HFFc6 (cell line): ENCODE results near the gene MLPH. TPM values are rescaled to one million over a fixed set of nuclear protein-coding genes. Genes with fewer than 3 reads are reported as not detected.

Experiments used
- DNase-seq: peaks from one replicate; pipeline ENCODE4 v3.0.0-alpha.2; 2018
- H3K27ac Mint-ChIP-seq: 2 replicates; pipeline ENCODE4 v1.8.0; 2020; ENCODE audit warnings: mild to moderate bottlenecking, mixed read lengths
- H3K27me3 Mint-ChIP-seq: 2 replicates; pipeline ENCODE4 v1.8.0; 2021; ENCODE audit warnings: mild to moderate bottlenecking, moderate library complexity, mixed read lengths; ENCODE audit not compliant: insufficient read depth
- H3K36me3 Mint-ChIP-seq: 2 replicates; pipeline ENCODE4 v1.8.0; 2021; ENCODE audit warnings: low read depth, mixed read lengths
- H3K4me1 Mint-ChIP-seq: 2 replicates; pipeline ENCODE4 v1.8.0; 2020; ENCODE audit warnings: low read depth, mixed read lengths
- H3K4me3 Mint-ChIP-seq: 2 replicates; pipeline ENCODE4 v1.8.0; 2020; ENCODE audit warnings: mild to moderate bottlenecking, moderate library complexity, mixed read lengths
- H3K9me3 Mint-ChIP-seq: 2 replicates; pipeline ENCODE4 v1.8.0; 2020; ENCODE audit warnings: mild to moderate bottlenecking, mixed read lengths
- CTCF ChIP-seq: fragments of 200-600 bp; sonication (generic); IDR thresholded peaks from 2 replicates; pipeline ENCODE4 v1.5.0; 2021; ENCODE audit warnings: antibody characterized with exemption, mild to moderate bottlenecking
- total RNA-seq, 6 experiments: library from RNA; stranded (reverse); fragmentation: NEBNext Ultra II Directional; extraction: Animal tissue kit (Norgen Biotek cat#: 25700); gene quantifications; 2 replicates in 1 of 6; 3 replicates in 5 of 6; pipeline ENCODE4 v1.2.3, GENCODE V29; 2021

Gene MLPH
- total RNA-seq, 6 experiments from 2014 or later: 32.0 to 44.1 (median 41.0) TPM

GRCh38 chr2:237535385-237536082, 48.5 kb downstream of the MLPH start:
- 0 out of 2 replicates have a peak, but pooled peaks cover 6% of the 10 kb centered on the region for H3K27me3 Mint-ChIP-seq
- no peak overlapping the region for H3K27ac Mint-ChIP-seq
- no peaks in the 10 kb centered on the region for H3K9me3 Mint-ChIP-seq
- no peak for TF ChIP-seq CTCF
- no peak for DNase-seq
- H3K36me3 Mint-ChIP-seq: peaks cover 25% of the 10 kb centered on the region
- H3K4me3 Mint-ChIP-seq: no peak overlapping the region
- peaks cover 33% of the 10 kb centered on the region for H3K4me1 Mint-ChIP-seq

GRCh38 chr2:237536083-237536415, 49.0 kb downstream of the MLPH start:
- Mint-ChIP-seq H3K4me1 (peaks cover 38% of the 10 kb centered on the region), H3K27me3 (0 out of 2 replicates have a peak, but pooled peaks cover 6% of the 10 kb centered on the region), H3K36me3 (peaks cover 25% of the 10 kb centered on the region), H3K4me3 (no peak overlapping the region), H3K9me3 (no peaks in the 10 kb centered on the region), H3K27ac (no peak overlapping the region)
- no peak for DNase-seq
- TF ChIP-seq CTCF: no peak

GRCh38 chr2:237536617-237537016, 49.6 kb downstream of the MLPH start:
- no peak for DNase-seq
- H3K27me3 Mint-ChIP-seq: peaks cover 6% of the 10 kb centered on the region; the same call in 1 of the 2 replicates
- TF ChIP-seq CTCF: no peak
- H3K36me3 Mint-ChIP-seq: peaks cover 27% of the 10 kb centered on the region
- no peaks in the 10 kb centered on the region for H3K9me3 Mint-ChIP-seq
- H3K4me1 Mint-ChIP-seq: peaks cover 43% of the 10 kb centered on the region
- no peak overlapping the region for H3K4me3 Mint-ChIP-seq
- H3K27ac Mint-ChIP-seq: no peak overlapping the region

- H3K4me3 Mint-ChIP-seq: no peak overlapping the region
- DNase-seq: no peak
- peaks cover 22% of the 10 kb centered on the region for H3K36me3 Mint-ChIP-seq
- peaks cover 6% of the 10 kb centered on the region; the same call in 1 of the 2 replicates for H3K27me3 Mint-ChIP-seq
- H3K27ac Mint-ChIP-seq: no peak overlapping the region
- TF ChIP-seq CTCF: no peak
- peaks cover 35% of the 10 kb centered on the region for H3K4me1 Mint-ChIP-seq
- H3K9me3 Mint-ChIP-seq: no peaks in the 10 kb centered on the region
Measured at GRCh38 chr2:237538001-237538720, 51.1 kb downstream of the MLPH start.

- H3K9me3 Mint-ChIP-seq: no peaks in the 10 kb centered on the region
- no peak for DNase-seq
- H3K4me1 Mint-ChIP-seq: peaks cover 27% of the 10 kb centered on the region
- H3K27me3 Mint-ChIP-seq: peaks cover 6% of the 10 kb centered on the region; the same call in 1 of the 2 replicates
- H3K27ac Mint-ChIP-seq: no peak overlapping the region
- H3K36me3 Mint-ChIP-seq: peaks cover 22% of the 10 kb centered on the region
- H3K4me3 Mint-ChIP-seq: no peak overlapping the region
- TF ChIP-seq CTCF: no peak
Measured at GRCh38 chr2:237538901-237539300, 51.9 kb downstream of the MLPH start.
